ENCODE measurements around the gene EPHB2. TPM values are rescaled to one million over a fixed set of nuclear protein-coding genes. Genes with fewer than 3 reads are reported as not detected.

Gene EPHB2
- total and polyA plus RNA-seq, 7 donors = 1.2 to 38.6 (median 3.0) TPM

DNA sequence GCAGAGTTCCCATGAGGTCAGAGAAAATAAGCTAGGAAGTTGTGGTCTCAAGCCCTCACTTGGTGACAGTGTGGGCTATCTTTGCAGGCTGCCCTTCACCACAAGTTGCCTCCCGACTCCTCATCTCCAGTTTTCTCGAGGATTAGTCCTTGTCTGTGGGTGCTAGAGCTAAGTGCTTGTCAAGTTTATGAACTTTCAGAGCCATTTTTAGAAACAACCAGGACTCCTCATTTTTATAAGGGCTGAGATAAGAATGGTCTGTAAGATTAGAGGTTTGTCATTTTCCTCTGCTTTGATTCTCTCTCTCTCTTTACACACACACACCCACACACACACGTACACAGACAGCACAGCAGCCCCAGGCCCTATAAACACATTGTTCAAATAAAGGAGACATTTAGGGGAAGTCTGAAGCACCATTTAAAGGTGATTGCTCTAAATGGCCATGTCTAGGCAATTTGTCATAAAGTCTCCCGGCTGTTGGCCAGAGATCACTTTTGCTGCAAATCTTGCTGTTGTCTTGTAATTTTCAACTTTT lies 134.8 kb downstream of the EPHB2 start:
- Histone ChIP-seq H3K27me3 (no peaks in the 10 kb centered on the region), H3K9me3 (no peaks in the 10 kb centered on the region), H3K4me3 (no peak overlapping the region), H3K27ac (no peak overlapping the region), H3K4me1 (peaks cover 0 to 17% (median 14%) of the 10 kb centered on the region in 4 donors), H3K36me3 (no peaks in the 10 kb centered on the region)
- intact Hi-C loops (cut with DNase I) = no loop called here
- TF ChIP-seq EP300 (IDR thresholded peaks at IDR 0.05) (no peak), POLR2AphosphoS5 (IDR thresholded peaks at IDR 0.05) (no peak), POLR2A (IDR thresholded peaks at IDR 0.05) (no peak)
- TF ChIP-seq, protein P1, sequence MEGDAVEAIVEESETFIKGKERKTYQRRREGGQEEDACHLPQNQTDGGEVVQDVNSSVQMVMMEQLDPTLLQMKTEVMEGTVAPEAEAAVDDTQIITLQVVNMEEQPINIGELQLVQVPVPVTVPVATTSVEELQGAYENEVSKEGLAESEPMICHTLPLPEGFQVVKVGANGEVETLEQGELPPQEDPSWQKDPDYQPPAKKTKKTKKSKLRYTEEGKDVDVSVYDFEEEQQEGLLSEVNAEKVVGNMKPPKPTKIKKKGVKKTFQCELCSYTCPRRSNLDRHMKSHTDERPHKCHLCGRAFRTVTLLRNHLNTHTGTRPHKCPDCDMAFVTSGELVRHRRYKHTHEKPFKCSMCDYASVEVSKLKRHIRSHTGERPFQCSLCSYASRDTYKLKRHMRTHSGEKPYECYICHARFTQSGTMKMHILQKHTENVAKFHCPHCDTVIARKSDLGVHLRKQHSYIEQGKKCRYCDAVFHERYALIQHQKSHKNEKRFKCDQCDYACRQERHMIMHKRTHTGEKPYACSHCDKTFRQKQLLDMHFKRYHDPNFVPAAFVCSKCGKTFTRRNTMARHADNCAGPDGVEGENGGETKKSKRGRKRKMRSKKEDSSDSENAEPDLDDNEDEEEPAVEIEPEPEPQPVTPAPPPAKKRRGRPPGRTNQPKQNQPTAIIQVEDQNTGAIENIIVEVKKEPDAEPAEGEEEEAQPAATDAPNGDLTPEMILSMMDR (IDR thresholded peaks at IDR 0.05) = no peak
- WGBS, 2 donors = 34 to 58% methylated on average over 4 of the region's 4 CpGs
- DNase-seq = no peak

DNA sequence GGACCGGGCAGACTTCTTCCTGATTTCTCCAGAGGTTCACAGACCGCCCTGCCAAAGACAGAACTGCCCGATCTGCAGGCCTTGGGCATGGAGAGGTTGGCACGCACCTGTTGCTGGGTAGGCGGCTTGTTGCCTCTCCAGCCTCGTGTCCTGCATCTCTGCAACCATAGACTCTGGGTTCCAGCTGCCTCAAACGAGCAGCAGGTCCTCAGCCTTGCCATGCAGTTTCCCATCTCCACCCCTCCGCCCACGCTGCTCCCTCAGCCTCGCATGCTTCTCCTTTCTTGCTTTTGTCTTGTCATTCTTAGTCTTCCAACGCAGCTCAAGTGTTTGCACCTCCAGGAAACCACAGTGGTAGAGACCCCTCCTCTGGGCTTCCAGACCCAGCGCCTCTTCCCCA lies 135.8 kb downstream of the EPHB2 start:
- TF ChIP-seq POLR2A (IDR thresholded peaks at IDR 0.05) (no peak), EP300 (IDR thresholded peaks at IDR 0.05) (no peak), POLR2AphosphoS5 (IDR thresholded peaks at IDR 0.05) (no peak)
- TF ChIP-seq, protein P1 (IDR thresholded peaks at IDR 0.05) = no peak
- Histone ChIP-seq H3K27me3 (no peaks in the 10 kb centered on the region), H3K36me3 (no peaks in the 10 kb centered on the region), H3K4me1 (peaks cover 0 to 11% (median 11%) of the 10 kb centered on the region in 4 donors), H3K27ac (no peak overlapping the region), H3K4me3 (no peak overlapping the region), H3K9me3 (no peaks in the 10 kb centered on the region)
- 56 to 81% methylated on average over 12 of the region's 12 CpGs for WGBS, 2 donors
- intact Hi-C loops (cut with DNase I) = no loop called here
- DNase-seq = no peak

DNA sequence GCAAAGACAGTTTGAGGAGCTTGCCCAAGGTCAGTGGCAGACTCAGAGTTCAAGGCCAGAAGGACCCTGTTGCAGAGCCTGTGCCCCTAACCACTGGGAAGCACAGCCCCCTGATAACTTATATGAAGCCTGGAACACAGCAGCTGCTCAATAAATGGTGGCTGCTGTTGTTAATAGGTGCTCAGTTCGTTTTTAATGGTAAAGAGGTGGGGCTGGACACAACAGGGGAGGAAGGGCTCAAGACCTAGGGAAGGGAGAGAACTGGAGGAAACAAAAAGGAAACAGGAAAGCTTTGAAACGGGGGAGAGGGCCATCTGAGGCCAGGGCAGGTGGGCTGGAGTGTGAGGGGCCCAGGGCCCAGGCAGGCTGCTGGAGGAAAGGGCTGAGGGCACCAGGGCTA lies 136.6 kb downstream of the EPHB2 start:
- WGBS, 2 donors = 63 to 72% methylated on average over 2 of the region's 2 CpGs
- intact Hi-C loops (cut with DNase I) = no loop called here
- H3K27me3 ChIP-seq = no peaks in the 10 kb centered on the region
- no peak for TF ChIP-seq POLR2A (IDR thresholded peaks at IDR 0.05)
- no peak for TF ChIP-seq POLR2AphosphoS5 (IDR thresholded peaks at IDR 0.05)
- TF ChIP-seq, protein P1 (IDR thresholded peaks at IDR 0.05) = no peak
- no peak for TF ChIP-seq EP300 (IDR thresholded peaks at IDR 0.05)
- no peaks in the 10 kb centered on the region for H3K36me3 ChIP-seq
- no peak for DNase-seq
- H3K27ac ChIP-seq = no peak overlapping the region
- H3K9me3 ChIP-seq = no peaks in the 10 kb centered on the region
- H3K4me1 ChIP-seq = peaks cover 0 to 4% (median 3%) of the 10 kb centered on the region in 4 donors
- no peak overlapping the region for H3K4me3 ChIP-seq

DNA sequence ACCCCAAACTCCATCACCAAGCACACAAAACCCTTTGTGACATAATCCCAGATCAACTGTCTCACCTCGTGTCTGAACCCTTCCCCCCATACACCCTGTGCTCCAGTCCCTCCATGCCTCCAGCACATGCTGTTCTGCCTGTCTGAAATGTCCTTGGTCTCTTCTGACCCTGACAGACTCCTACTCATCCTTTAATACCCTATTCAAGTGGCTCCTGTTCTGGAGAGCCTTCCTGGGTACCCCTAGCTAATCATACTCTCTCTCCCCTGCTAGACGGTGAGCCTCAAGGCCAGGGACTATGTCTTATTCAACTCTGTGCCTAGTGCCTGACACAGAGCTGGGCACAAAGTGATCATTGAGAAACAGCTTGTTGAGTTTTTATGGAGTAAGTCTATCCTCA lies 137.1 kb downstream of the EPHB2 start:
- DNase-seq = no peak
- no peaks in the 10 kb centered on the region for H3K27me3 ChIP-seq
- no peak overlapping the region for H3K27ac ChIP-seq
- H3K9me3 ChIP-seq = no peaks in the 10 kb centered on the region
- intact Hi-C loops (cut with DNase I) = no loop called here
- H3K36me3 ChIP-seq = no peaks in the 10 kb centered on the region
- no peak overlapping the region for H3K4me3 ChIP-seq
- TF ChIP-seq POLR2AphosphoS5 (IDR thresholded peaks at IDR 0.05) (no peak), POLR2A (IDR thresholded peaks at IDR 0.05) (no peak), EP300 (IDR thresholded peaks at IDR 0.05) (no peak)
- TF ChIP-seq, protein P1 (IDR thresholded peaks at IDR 0.05) = no peak
- 82 to 93% methylated on average over 2 of the region's 2 CpGs for WGBS, 2 donors
- H3K4me1 ChIP-seq = no peaks in the 10 kb centered on the region

DNA sequence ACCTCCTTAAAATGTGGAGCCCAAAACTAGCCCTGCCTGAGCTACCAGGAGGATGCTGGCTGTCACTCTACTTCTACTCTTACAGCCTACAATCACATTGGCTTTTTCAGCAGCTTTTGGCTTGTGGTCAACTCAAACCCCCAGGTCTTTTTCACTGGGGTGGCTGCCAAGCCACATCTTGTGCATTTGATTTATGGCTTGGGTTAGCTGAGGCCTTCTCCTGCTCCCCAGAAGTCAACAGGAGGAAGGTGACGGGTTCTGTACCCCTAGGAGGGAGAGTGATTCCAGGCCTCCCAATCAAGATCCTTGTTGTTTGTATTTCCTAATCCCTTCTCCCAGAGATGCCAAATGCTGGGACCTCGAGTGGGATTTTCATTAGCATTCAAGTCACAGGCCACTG lies 137.8 kb downstream of the EPHB2 start:
- H3K4me3 ChIP-seq = no peak overlapping the region
- H3K9me3 ChIP-seq = no peaks in the 10 kb centered on the region
- no peaks in the 10 kb centered on the region for H3K4me1 ChIP-seq
- H3K36me3 ChIP-seq = no peaks in the 10 kb centered on the region
- no peak for DNase-seq
- 60 to 63% methylated on average over 2 of the region's 2 CpGs for WGBS, 2 donors
- H3K27me3 ChIP-seq = no peaks in the 10 kb centered on the region
- H3K27ac ChIP-seq = no peak overlapping the region
- intact Hi-C loops (cut with DNase I) = no loop called here
- TF ChIP-seq EP300 (IDR thresholded peaks at IDR 0.05) (no peak), POLR2A (IDR thresholded peaks at IDR 0.05) (no peak), POLR2AphosphoS5 (IDR thresholded peaks at IDR 0.05) (no peak)
- TF ChIP-seq, protein P1 (IDR thresholded peaks at IDR 0.05) = no peak

Measured in sigmoid colon (tissue), 7 donors.